NOMO-1 treated with DMSO at 0.1 percent for 48 hours (cell line): ENCODE measurements around the gene COL6A1.

ENCODE experiments used
- DNase-seq: peaks from one replicate; lab custom pipeline; 2025; ENCODE audit not compliant: unreplicated experiment; lab: John Stamatoyannopoulos, UW

The COL6A1 gene

GRCh38 chr21:46025113-46025770 lies 43.7 kb downstream of the COL6A1 start:
- no peak for DNase-seq

- no peak for DNase-seq
These were observed 46.4 kb downstream of the COL6A1 start for GRCh38 chr21:46027851-46028493.

DNA sequence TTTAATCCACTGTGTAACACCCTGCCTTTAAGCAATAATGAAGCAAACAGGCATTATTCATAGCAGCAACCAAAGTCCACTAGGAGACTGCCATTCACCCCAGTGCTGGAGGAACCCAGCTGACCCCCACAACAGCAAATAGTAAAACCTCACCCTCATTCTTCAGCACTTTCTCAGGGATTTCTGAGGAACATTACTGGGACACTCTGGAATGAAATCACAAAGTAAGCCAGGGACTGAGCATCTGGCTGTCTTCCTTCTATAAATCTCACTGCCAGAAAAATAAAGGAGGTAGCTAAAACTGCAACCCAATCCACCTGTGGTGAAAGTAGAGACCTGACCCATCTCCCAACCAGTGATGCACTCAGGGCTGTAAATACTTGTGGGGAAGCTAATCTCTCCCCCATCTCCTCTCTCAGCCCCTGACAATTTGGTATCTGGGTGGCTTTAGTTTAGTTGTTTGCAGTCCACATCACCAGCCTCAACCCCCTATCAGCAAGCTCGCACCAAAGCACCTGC lies 47.1 kb downstream of the COL6A1 start:
- DNase-seq, result no peak

DNA sequence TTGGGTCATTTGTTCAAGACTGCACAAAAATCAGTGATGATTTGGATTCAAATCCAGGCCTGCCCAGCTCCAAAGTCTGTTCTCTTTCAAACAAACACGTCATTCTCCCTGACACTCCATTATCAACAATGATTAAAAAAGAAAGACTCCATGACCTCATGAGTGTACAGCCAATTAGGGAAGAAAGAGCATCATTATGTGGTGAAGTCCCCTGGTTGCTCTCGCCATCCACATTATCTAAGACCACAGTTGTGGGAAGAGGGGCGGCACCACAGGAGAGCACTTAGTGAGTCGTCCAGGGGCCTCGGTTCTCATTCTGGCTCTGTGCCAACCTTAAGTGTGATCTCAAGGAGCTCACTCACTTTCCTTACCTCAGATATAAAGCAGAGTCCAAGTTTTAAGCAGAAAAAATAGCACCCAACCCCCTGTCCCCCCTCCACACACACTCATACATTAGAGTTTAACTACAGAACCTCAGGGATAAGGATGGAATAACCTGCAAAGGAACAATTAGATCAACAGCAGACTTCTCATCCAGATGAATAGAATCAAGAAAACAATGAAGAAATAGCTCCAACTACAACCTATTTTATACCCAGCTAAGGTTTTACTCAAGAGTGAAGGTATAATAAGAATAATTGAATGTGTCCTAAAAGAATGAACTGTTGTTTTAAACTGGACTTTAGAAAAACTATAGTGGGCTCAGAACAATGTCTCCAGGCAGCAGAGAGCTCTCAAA lies 47.8 kb downstream of the COL6A1 start:
- no peak for DNase-seq

GRCh38 chr21:46031484-46031883 lies 49.9 kb downstream of the COL6A1 start:
- DNase-seq, result no peak

- no peak for DNase-seq
These were observed 50.5 kb downstream of the COL6A1 start for GRCh38 chr21:46032100-46032499.

- DNase-seq, result no peak
These were observed 52.1 kb downstream of the COL6A1 start for GRCh38 chr21:46033410-46034400.

- DNase-seq, result no peak
These were observed 54.5 kb downstream of the COL6A1 start for GRCh38 chr21:46035809-46036695.

GRCh38 chr21:46036696-46037330 lies 55.2 kb downstream of the COL6A1 start:
- DNase-seq, result no peak

DNA sequence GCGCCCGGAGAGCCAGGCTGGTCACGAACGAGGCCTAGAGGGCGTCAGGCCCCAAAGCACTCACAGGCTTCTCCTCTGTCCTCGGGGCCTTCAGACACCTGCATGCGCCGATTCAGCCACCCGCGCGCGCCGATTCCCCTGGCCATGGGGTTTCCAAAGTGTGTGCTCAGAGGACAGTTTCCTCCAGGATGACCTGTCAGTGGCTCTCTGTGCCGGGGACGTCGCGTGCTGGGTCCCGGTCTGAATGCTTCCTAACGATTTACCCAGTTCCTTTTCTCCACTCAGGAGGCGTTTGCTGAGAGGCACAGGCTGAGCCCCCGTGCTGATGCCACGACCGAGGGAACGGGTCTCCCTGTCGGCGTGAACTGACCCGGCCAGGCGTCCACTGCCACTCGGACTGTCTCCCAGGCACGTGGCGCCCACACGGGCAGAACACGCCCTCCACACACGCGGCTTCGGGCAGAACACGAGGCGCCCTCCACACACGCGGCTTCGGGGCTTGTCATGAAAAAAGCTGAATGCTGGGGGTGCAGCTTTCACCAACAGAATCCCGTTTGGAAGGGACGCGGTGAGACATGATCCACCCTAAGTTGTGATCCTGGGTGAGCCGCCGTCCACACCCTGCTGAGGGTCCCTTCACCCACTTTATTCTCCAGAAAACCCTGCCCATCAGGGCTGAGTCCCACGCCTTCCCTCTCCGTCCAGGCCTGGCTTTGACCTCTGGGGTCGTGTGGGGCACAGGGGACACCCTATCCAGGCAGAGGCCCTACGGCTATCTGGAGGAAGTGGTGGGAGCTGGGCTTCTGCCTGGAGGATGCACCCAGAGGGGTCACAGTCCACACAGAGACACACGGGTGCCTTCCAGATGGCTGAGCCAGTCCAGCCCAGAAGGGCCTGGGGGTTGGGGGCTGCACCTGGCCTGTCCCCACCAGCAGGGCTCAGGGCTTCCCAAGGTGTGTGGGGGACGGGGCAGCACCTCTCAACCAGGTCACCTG lies 56.1 kb downstream of the COL6A1 start:
- DNase-seq, result no peak

- DNase-seq, result no peak
These were observed 56.8 kb downstream of the COL6A1 start for GRCh38 chr21:46038341-46038829.

DNA sequence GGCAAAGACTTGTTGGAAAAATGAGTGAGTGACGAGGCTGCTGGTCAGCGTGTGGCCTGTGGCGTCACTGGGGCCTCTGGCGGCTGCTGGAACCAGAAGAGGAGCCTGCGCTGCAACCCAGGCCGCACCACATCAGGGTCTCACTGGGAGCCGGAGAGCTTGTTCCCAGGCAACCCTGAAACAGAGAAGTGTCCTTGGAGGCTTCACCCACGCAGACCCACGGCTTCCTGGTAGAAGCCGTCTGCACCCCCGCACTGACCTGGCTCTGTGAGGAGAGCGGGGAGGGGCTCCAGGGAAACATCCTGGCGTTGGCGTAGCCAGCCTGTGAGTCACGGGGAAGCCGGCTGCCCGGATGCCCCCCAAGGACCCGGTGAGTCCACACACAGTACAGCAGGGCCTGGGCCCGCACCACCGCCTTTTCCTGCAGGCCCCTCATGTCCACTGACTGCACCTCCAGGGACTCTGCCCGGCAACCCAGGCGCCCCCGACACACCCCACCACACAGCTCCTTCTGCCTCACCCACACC lies 57.4 kb downstream of the COL6A1 start:
- DNase-seq, result no peak

GRCh38 chr21:46039891-46040660 lies 58.5 kb downstream of the COL6A1 start:
- no peak for DNase-seq

DNA sequence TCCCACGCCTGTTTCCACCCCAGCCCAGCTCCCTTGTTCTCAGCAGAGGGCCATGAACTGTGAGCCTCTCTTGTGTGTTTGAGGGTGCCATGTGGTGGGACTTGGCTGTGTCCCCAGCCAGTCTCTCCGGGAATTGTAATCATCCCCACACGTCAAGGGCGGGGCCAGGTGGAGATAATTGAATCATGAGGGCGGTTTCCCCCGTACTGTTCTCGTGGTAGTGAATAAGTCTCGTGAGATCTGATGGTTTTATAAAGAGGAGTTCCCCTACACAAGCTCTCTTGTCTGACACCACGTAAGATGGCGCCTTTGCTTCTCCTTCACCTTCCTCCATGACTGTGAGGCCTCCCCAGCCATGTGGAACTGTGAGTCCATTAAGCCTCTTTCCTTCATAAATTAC lies 59.1 kb downstream of the COL6A1 start:
- no peak for DNase-seq

DNA sequence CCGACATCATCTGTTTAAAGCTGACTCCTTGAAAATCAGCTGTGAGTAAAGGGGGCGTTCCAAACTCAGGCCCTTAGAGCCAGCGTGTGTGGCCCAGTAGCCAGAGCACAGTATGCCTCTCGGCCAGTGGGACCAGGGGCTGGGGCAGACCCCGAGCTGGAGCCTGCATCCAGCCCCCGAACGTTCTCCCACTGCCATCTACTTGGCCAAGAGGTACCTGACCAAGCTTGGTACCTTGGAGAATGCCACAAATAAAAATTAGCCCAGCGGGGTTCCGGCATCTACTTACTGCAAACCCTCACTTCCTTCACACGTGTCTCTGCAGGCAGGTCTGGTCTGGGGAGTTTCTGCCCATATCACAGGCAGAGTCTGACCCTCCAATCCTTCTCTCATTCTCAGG lies 59.6 kb downstream of the COL6A1 start:
- DNase-seq, result no peak

DNA sequence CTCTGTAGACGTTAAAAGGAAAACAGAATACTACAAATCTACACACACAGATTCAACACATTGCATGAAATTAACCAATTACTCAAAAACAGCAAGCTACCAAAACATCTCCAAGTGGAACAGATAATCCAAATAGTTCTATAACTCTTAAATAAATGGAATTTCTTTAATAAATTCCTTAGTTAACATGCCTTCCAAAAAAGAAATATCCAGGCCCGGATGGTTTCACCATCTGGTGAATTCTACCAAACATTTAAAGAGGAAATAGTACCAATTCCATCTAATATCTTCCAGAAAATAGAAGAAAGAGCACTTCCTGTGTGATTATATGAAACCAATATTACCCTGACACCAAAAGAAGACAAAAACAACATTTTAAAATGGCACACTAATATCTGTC lies 63.6 kb downstream of the COL6A1 start:
- DNase-seq, result no peak

DNA sequence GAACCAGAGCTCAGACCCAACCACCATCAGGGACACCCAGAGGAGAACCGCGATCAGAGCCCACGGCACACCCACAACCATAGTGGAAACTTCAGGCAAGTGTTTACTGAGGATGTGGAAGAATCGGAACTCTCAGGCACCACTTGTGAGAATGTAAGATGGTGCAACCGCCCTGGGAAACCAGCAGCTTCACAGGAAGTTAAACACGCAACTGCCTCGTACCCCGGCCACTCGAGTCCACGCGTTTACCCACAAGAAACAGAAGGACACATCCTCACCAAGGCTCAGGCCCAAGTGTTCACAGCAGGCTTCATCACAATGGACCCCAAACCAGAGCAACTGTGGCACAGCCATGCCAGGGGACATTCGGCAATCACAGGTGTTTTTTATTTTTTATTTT lies 64.9 kb downstream of the COL6A1 start:
- DNase-seq, result no peak
